NCI-H2081 treated with DMSO at 0.1 percent for 48 hours (cell line): ENCODE results near the gene AIFM2.
"Not testable (repeated sequence)": the region's sequence is repeated elsewhere in the genome, so short reads cannot be mapped to it uniquely, and the experiment has no call there.

Experiments used
- DNase-seq: peaks from one replicate; lab custom pipeline; 2025; lab: John Stamatoyannopoulos, UW

The AIFM2 gene

DNA sequence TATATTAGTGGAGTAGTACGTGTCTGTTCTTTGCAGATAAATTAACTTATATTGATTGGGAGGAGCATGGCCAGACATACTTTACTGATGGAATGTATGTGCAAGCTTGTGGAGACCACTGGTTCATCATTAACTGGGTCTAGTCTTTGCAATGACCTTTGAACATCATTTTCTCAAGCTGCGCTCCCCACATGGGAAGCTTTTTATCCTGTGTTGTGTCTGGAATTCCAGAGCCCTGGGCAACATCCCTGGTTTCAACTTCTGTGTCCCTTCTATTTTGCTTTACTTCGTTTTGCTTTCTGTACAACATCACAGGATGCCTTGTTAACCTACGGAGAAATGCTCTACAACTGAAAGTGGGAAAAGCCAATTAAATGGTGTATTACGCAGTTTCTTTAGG, 41.7 kb downstream of the AIFM2 start:
- no peak for DNase-seq

DNA sequence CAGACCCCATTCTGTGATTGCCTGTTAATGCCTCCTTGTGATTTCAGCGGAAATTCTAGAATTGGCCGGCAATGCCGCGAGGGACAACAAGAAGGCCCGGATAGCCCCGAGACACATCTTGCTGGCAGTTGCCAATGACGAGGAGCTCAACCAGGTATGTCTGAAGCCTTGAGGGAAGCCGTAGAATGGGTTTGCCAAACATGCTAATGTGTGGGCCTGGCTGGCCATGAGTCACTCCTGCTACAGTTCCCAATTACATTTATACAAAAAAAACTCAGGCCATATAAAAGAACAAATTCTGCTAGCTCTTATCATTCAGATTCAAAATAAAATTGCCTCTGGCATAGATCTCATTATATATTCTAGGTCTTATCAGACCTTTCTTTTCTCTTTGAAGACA, 42.6 kb downstream of the AIFM2 start:
- no peak for DNase-seq

DNA sequence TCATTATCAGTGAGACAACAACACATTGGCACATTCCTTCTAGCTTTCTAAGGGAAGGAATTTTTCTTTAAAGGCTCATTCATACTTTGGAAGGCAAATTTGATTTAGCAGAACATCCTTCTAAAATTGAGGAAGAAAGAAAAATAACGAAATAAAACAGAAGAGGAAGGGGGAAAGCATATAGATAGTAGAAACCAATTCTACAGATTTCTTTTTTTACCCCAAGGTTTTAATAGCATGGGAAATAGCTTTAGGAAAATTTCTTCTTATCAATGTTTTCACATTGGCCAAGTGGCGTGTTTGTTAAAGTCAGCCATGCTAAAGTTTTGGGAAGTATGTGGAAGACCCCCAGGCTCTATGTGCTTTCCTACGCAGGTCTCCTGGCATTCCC, 44.3 kb downstream of the AIFM2 start:
- DNase-seq: no peak

DNA sequence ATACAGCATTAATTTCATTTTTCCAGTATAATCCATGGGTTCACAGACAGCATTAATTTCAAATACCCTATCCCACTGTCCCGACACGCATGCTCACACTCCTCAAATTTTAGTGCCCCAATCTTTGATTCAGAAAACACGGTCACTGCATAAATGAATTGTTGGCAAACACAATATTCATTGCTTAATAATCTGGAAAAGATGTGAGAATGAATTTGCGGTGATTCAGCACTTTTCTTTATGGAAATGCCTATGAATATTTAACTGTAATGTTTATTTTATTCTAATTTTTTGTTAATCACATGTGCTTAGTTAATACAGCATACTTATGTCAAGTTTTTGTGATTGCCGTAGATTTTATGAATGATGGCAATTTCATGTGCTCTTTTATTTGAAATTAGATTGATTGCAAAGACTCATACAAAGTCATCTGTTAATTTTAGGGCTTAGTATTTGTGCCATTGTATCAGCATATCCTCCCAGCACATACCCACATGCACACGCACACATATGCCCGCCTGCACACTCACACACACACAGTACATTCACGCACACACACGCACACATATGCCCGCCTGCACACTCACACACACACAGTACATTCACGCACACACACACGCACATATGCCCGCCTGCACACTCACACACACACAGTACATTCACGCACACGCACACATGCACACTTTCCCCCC, 44.9 kb downstream of the AIFM2 start:
- DNase-seq: no peak

DNA sequence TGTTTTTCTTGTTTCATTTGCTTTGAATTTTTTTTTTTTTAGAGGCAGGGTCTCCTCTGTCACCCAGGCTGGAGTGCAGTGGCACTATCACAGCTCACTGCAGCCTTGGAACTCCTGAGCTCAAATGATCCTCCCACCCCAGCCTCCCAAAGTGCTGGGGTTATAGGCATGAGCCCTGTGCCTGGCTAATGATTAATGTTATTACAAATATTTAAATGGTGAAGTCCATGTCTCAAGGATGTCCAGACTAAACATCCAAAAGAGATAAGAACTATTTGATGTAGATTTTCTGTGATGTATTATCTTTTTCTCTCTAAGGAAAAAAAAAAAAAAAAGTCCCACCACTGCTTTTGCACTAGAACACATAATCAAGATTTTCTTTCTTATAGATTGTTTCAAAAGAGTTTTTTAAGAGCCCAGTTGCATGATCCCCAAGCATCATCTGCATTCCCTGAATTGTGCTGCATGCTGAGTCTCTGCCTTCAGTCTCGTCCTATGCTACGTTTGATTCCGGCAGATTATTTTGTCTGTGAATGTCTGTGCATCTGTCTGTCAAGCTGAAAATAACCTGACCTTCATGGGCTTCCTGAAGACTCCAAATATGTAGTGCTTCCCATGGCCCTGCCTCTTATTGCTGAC, 46.5 kb downstream of the AIFM2 start:
- DNase-seq: no peak

DNA sequence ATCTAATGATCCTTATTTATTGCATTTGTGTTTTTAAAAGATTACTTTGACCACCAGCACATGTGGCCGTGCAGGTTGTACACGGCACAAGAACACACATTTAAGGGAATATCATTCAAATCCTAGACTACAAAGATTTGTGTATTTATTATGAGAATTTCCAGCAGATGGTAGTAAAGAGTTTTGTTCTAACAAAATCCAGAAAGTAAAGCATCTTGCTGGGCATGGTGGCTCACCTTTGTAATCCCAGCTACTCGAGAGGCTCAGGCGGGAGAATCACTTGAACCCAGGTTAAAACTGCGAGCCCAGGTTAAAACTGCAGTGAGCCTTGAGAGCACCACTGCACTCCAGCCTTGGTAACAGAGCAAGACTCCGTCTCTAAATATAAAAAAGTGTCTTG, 48.4 kb downstream of the AIFM2 start:
- no peak for DNase-seq

DNA sequence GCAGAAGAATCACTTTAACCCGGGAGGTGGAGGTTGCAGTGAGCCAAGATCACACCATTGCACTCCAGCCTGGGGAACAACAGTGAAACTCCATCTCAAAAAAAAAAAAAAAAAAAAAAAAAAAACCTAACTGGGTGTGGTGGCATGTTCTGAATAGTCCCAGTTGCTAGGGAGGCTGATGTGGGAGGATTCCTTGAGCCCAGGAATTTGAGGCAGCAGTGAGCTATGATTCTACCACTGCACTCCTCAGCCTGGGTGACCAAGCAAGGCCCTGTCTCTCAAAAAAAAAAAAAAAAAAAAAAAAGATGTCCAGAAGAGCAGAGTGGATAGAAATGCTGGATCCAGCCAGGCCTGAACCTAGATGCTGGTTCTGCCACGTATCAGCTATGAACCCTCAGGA, 51.8 kb downstream of the AIFM2 start:
- DNase-seq: not testable (repeated sequence)

DNA sequence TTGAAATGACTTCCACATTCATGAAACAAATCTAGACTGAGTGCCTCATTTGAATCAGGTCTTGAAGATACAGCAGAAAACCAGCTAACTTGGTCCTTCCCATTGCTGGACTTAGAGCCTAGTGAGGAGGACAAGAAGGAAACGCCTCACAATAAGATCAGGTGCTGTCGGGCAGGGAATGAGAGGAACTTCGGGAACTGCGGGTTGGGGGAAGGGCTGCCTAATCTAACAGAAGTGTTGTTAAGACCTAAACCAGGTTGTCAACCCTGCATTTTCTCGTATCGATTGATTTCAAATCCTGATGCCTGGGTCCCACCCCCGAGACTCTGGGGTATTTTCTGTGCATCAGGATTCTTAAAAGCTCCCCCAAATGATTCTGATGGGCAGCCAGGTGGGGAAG, 53.7 kb downstream of the AIFM2 start:
- DNase-seq: no peak

DNA sequence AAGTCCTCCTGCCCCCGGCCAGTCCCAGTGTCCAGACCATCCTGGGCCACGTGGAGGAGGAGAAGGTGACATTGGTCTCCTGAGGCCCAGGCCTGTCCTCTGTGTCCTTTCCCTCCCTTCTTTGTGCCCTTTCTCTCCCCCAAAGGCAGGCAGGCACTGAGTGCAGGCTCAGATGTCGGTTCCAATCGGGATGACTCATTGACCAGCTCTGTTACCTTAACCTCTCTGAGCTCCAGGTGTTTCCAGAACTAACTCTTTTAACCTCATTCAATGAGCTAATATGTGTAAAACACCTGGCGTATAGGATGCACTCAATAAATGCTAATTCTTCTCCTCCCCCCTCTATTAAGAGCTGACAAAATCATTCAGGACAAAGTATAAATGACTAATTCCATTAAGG, 54.3 kb downstream of the AIFM2 start:
- DNase-seq: no peak

DNA sequence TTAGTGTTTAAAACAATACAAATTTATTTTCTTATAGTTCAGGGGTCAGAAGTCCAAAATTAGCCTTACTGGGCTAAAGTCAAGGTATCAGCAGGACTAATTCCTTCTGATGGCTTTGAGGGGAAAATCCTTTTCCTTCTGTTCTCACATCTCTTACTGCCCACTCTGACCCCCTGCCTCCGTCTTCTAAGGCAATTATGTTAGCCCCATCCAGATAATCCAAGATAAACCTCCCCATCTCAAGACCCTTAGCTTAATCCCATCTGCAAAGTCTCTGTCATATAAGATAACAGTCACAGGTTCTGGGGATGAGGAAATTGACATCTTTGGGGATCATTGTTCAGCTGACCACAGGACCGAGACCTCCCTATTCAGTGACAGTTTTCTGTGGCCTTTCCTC, 57.7 kb downstream of the AIFM2 start:
- no peak for DNase-seq

DNA sequence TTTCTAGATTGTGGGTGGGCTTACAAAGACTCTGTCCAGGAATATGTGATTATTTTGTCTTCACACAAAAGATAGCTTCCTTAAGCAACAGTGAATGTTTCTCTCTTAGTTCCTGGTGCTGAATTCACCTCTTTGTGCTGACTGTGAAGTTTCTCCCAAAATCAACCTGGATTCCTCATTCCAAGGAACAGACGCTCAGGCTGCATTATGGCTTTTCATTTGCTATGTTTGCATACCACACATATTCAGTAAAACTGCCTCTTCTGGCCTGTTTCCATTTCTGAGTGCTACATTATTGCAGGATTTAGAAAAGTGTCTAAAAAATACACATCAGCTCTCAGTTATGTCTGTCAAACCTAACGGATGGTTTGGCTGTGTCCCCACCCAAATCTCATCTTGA, 58.5 kb downstream of the AIFM2 start:
- no peak for DNase-seq

DNA sequence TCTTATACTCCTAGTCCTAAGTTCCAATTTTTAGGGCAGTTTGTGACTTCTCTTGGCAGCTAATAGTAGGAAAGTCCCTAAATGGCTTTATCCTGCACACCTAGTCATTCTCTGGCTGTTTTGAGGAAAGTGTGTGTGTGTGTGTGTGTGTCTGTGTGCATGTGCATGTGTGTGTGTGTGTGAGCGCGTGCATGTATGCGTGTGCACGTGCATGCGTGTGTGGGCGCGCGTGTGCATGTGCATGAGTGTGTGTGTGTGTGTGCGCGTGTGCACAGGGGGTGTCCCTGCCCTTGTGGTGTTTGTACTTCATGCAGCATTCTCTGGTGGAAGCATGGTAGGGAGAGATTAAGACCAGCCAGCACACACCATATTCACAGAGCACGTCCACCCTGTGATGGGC, 61.8 kb downstream of the AIFM2 start:
- DNase-seq: no peak

DNA sequence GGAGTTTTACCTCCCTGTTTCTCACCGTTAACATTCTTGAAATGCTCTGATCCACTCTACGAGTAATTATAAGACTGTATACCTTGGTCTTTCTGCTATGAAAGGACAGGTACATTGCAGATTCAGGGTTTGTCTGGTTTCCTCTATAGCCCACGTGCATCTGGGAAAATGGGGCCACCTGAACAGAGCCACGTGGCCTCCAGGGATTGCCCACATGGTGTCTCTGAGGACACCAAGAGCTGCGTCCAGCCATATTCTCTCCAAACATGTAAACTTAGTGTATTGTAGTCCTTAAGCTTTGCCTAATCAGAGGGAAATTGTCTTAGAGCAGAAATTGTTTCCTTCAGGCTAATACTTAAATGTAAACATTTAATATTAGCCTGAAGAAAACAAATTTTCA, 63.3 kb downstream of the AIFM2 start:
- no peak for DNase-seq

DNA sequence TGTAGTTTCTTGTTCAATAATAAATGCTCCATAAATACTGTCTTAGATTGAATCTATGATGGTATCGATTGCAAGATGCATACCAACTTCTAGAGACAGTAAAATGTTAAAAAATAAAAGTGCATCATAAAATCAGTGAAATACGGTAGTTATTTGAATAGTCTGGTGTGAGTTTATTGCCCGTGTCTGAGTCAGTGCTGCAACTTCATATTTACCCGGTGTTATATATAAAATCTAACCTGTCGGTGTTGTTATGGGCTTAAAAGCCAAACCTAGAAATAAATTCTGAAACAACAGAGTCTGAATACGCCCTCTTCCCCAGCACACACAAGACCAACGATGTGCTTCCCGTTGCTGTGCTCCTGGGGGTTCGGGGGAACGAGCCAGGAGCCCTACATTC, 63.7 kb downstream of the AIFM2 start:
- no peak for DNase-seq

DNA sequence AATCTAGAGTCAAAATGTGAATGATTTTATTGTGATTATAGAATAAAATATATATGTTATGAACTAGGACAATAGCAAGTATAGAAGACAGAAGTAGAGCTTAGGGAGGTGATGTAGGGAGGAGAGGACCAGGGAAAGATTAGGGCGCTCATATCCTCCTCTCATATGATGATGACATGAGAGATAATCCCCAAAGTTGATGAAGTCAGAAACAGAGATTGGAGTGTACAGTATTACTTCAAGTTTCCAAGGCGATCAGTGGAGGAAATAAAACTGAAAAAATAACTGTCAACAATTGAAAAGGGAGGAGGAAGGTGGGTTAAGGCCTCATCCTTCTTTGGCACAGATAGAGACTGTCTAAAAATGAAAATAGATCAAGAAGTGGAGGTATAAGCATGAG, 65.0 kb downstream of the AIFM2 start:
- DNase-seq: no peak

DNA sequence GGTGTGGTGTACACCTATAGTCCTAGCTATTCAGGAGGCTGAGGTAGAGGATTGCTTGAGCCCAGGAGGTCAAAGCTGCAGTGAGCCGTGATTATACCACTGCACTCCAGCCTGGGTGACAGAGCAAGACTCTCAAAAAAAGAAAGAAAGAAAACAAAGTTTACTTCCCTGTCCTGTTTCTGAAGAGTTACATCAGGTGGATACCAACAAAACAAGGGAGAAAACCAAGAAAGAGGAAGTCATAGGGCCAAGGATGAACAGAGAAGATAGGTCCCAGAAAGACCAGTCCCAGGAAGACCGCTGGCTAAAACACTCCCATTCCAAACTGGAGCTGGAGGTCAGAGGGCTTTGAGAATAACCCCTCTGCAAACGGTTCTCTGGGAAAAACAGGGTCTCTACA, 66.4 kb downstream of the AIFM2 start:
- no peak for DNase-seq

DNA sequence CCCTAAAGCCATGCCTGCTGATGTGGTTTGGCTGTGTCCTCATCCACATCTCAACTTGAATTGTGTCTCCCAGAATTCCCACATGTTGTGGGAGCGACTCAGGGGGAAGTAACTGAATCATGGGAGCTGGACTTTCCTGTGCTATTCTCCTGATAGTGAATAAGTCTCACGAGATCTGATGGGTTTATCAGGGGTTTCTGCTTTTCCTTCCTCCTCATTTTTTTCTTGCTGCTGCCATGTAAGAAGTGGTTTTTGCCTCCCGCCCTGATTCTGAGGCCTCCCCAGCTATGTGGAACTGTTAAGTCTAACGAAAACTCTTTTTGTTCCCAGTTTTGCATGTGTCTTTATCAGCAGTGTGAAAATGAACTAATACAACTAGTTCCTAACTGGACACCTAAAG, 68.1 kb downstream of the AIFM2 start:
- no peak for DNase-seq

DNA sequence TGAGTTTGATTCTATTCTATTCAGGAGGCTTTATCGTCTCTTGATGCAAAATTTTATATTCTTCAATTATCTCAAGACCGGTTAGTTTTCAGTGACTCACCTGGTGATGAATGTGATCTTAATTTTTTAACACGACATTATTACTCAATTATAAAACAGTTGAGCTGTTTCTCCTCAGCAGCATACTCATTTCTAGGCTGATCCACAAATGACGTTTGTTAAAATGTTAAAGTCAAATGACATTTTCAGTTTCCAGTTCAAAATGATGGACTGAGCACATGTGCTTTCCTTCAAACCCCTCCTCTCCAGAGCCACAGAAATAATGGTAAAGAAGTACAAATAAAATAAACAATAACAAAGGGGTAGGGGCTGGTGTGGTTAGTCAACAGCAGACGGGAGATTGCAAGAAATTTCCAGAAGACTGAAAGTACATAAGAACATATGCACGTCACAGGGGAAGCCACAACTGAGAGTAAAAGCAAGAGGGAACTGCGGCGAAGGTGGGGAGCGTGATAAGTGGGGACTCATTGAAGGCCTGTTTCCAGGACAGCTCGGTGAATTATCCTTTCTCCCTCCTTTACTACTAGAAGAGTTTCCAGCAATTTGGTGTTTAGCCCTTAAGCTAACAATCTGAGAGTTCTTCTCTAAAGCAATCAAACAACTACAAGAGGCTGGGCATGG, 69.1 kb downstream of the AIFM2 start:
- DNase-seq: no peak
